Endothelial cell of umbilical vein (primary cell): Measurements from ENCODE around the gene LSM11. TPM values are rescaled to one million over a fixed set of nuclear protein-coding genes. Genes with fewer than 3 reads are reported as not detected.

Experiments
- BruUV-seq: library from RNA; stranded (reverse); fragments of 400-500 nt; replicated peaks from 2 replicates; lab custom pipeline; 2021; lab: Mats Ljungman, UMichigan
- CTCF ChIA-PET: fragments of 300-600, 350-600 bp; sonication (Branson Sonifier 250); formaldehyde crosslinking; loops from one replicate; lab custom pipeline; 2021; ENCODE audit warnings: antibody characterized with exemption, inconsistent platforms; lab: Charles Lee
- POLR2A ChIA-PET: fragments of 300-600, 350-600 bp; sonication (Branson Sonifier 250); formaldehyde crosslinking; loops from one replicate; lab custom pipeline; 2021; ENCODE audit warnings: antibody characterized with exemption, inconsistent platforms; lab: Charles Lee
- DNase-seq: peaks from one replicate; pipeline ENCODE4 v3.0.0-alpha.2; 2011; ENCODE audit warnings: low read depth, low spot score
- FAIRE-seq: peaks from 2 replicates; lab custom pipeline; 2011; peaks lifted over from hg19 to GRCh38; lab: Jason Lieb, UNC
- H2AFZ ChIP-seq: 2 replicates; pipeline ENCODE4 v1.6.0; 2012; ENCODE audit warnings: low read depth, low read length, control low read depth, inconsistent platforms
- H3K27ac ChIP-seq: 2 replicates; pipeline ENCODE4 v1.5.1; 2011; ENCODE audit warnings: low read depth, mild to moderate bottlenecking, control low read depth, low read length, moderate library complexity; ENCODE audit not compliant: insufficient read depth
- H3K27me3 ChIP-seq, 2 experiments: 2 replicates each; pipeline versions ENCODE4 v1.6.0 to v1.6.1; 2011; ENCODE audit warnings: low read length in 2 of 2, mixed read lengths in 1 of 2; ENCODE audit not compliant: control insufficient read depth in 2 of 2, insufficient read depth in 2 of 2
- H3K36me3 ChIP-seq, 2 experiments: 2 replicates in 1 of 2; 3 replicates in 1 of 2; pipeline ENCODE4 v1.5.1; 2011; ENCODE audit warnings: low read length in 2 of 2, mild to moderate bottlenecking in 1 of 2, moderate library complexity in 1 of 2; ENCODE audit not compliant: control insufficient read depth in 2 of 2, insufficient read depth in 2 of 2; ENCODE audit errors: extremely low read depth in 1 of 2
- H3K4me1 ChIP-seq: 3 replicates; pipeline ENCODE4 v1.5.1; 2011; ENCODE audit warnings: mild to moderate bottlenecking, low read length; ENCODE audit not compliant: control insufficient read depth, insufficient read depth; ENCODE audit errors: extremely low read depth
- H3K4me2 ChIP-seq: 2 replicates; pipeline ENCODE4 v1.6.1; 2011; ENCODE audit warnings: low read length, control low read depth, mixed read lengths; ENCODE audit not compliant: insufficient read depth
- H3K4me3 ChIP-seq, 3 experiments: fragments of 200-600 bp in 1 of 3; sonication (generic), shearing (Covaris generic) in 1 of 3; replicated peaks in 1 of 3; 2 replicates each; pipeline ENCODE4 v1.5.1; 2011 to 2016; ENCODE audit warnings: control low read depth in 3 of 3, low read length in 3 of 3, mild to moderate bottlenecking in 2 of 3, inconsistent platforms in 1 of 3, low read depth in 1 of 3, moderate library complexity in 1 of 3; ENCODE audit not compliant: insufficient read depth in 1 of 3
- H3K79me2 ChIP-seq: 2 replicates; pipeline ENCODE4 v1.6.0; 2012; ENCODE audit warnings: low read length, inconsistent platforms; ENCODE audit not compliant: control insufficient read depth, insufficient read depth
- H3K9ac ChIP-seq: replicated peaks from 2 replicates; pipeline ENCODE3; 2011; ENCODE audit warnings: low read length, control low read depth; ENCODE audit not compliant: insufficient read depth; ENCODE audit errors: extremely low read depth
- H3K9me1 ChIP-seq: replicated peaks from 3 replicates; pipeline ENCODE4 v1.6.0; 2011; ENCODE audit warnings: mild to moderate bottlenecking, low read length; ENCODE audit not compliant: control insufficient read depth, insufficient read depth; ENCODE audit errors: extremely low read depth
- H3K9me3 ChIP-seq: replicated peaks from 2 replicates; pipeline ENCODE4 v1.5.1; 2012; ENCODE audit warnings: low read length, inconsistent platforms; ENCODE audit not compliant: control insufficient read depth, insufficient read depth
- H4K20me1 ChIP-seq: replicated peaks from 2 replicates; pipeline ENCODE3; 2011; ENCODE audit warnings: mild to moderate bottlenecking, low read length; ENCODE audit not compliant: control insufficient read depth, insufficient read depth; ENCODE audit errors: extremely low read depth
- EZH2 ChIP-seq: IDR thresholded peaks from 2 replicates; pipeline ENCODE4 v1.6.1; 2012; ENCODE audit warnings: borderline replicate concordance, low read depth, mild to moderate bottlenecking, moderate library complexity, low read length, inconsistent platforms; ENCODE audit not compliant: severe bottlenecking
- GATA2 ChIP-seq: IDR thresholded peaks from 2 replicates; pipeline ENCODE4 v1.7.0; 2011; ENCODE audit warnings: low read depth, mild to moderate bottlenecking, moderate library complexity, mixed read lengths, low read length; ENCODE audit not compliant: insufficient read length, insufficient read depth
- MAX ChIP-seq: IDR thresholded peaks from 2 replicates; pipeline ENCODE4 v1.6.1; 2011; ENCODE audit not compliant: insufficient read depth, insufficient read length
- MYC ChIP-seq: IDR thresholded peaks from one replicate; pipeline ENCODE4 v1.6.1; 2011; ENCODE audit warnings: mild to moderate bottlenecking, low read depth, low read length
- POLR2AphosphoS5 ChIP-seq: IDR thresholded peaks from 2 replicates; pipeline ENCODE4 v1.6.1; 2012; ENCODE audit warnings: low read depth, mild to moderate bottlenecking, control low read depth, low read length, moderate library complexity; ENCODE audit not compliant: insufficient read depth
- dilution Hi-C: fragments of 300-500 bp; cut with MboI; formaldehyde crosslinking; loops from one replicate; pipeline ENCODE4 v1.15.0; 2019; ENCODE audit warnings: low sequenced_read_pairs; ENCODE audit not compliant: extremely low pct_ligation_motif_present
- intact Hi-C: fragments of 100-400 bp; cut with micrococcal nuclease; formaldehyde crosslinking; loops from one replicate; pipeline ENCODE4 v1.10.0; 2022
- polyA plus RNA-seq, 4 experiments: library from polyadenylated mRNA; depleted of rRNA in 3 of 4; stranded (reverse) in 3 of 4; unstranded in 1 of 4; fragments of >200 nt; gene quantifications; 2 replicates each; pipeline versions ENCODE4 v1.2.1 to v1.2.3, GENCODE V29; 2011 to 2012; ENCODE audit warnings: missing spikeins in 1 of 4
- total RNA-seq: library from RNA; stranded (reverse); gene quantifications from 2 replicates; pipeline ENCODE4 v1.2.3, GENCODE V29; 2021

LSM11 gene
- total and polyA plus RNA-seq, 2 donors (not counting 3 experiments of a cell fraction or from before 2014, with no cell fraction given) = 3.5 to 7.3 TPM

DNA sequence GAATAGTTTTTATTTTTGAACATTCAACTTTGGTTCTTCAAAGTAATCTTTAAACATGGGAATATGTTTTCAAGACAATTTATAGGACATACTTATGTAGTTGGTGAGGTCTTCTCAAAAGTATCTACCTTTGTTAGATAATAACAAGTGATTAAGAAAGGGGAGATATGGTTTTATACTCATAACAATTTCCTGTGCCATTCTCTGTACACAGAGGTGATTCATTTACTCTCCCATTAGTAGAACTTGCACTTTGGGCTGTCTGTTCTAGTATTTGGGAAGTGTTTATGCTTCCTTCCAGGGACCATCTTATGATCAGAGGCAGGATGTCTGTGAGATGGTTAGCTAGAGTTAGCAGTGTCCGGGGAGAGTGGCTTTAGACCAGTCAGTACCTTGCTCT is 15.2 kb downstream of the LSM11 start:
- TF ChIP-seq GATA2 (no peak), POLR2AphosphoS5 (no peak), MAX (no peak), EZH2 (no peak), MYC (no peak)
- intact Hi-C loops = no loop called here
- Histone ChIP-seq H3K79me2 (no peaks in the 10 kb centered on the region), H3K9me1 (no peaks in the 10 kb centered on the region), H3K27ac (no peak overlapping the region), H3K36me3 (peaks cover 5 to 7% of the 10 kb centered on the region in 2 experiments), H3K4me2 (no peak overlapping the region), H3K4me3 (no peak overlapping the region), H3K9me3 (no peaks in the 10 kb centered on the region), H3K9ac (no peak overlapping the region), H3K4me1 (no peaks in the 10 kb centered on the region), H4K20me1 (no peaks in the 10 kb centered on the region), H3K27me3 (no peaks in the 10 kb centered on the region), H2AFZ (no peak overlapping the region)
- CTCF ChIA-PET = interaction anchor here (2.1 to 7.1 kb wide), 2 partner anchors 15 to 191 kb away, joined by 7 to 48 read pairs; partner anchors contain the start of gene LSM11
- no peak for FAIRE-seq
- dilution Hi-C loops = no loop called here
- BruUV-seq = no TSS peak
- DNase-seq = no peak
- POLR2A ChIA-PET = no interaction called here
